ENCODE data around the gene COPS7B. TPM values are rescaled to one million over a fixed set of nuclear protein-coding genes. Genes with fewer than 3 reads are reported as not detected.
A peak's percentile ranks its signal among the peaks of the same experiment; 100 is the strongest.

COPS7B gene
- total RNA-seq, 1 donor from 2014 or later = 35.7 TPM

GRCh38 chr2:231765496-231765929, 20.7 kb upstream of the COPS7B start:
- H3K4me3 Mint-ChIP-seq (ENCODE audit: unreplicated experiment) = no peak overlapping the region
- no peaks in the 10 kb centered on the region for H3K9me3 Mint-ChIP-seq (ENCODE audit: unreplicated experiment)
- DNase-seq (ENCODE audit: extremely low spot score, unreplicated experiment) = no peak
- no peaks in the 10 kb centered on the region for H3K36me3 Mint-ChIP-seq (ENCODE audit: unreplicated experiment)
- no peak for TF ChIP-seq CTCF (IDR thresholded peaks at IDR 0.05)
- H3K4me1 Mint-ChIP-seq (ENCODE audit: unreplicated experiment) = peaks cover 20% of the 10 kb centered on the region
- H3K27me3 Mint-ChIP-seq (ENCODE audit: unreplicated experiment) = no peaks in the 10 kb centered on the region
- peak overlapping the region; percentile 31 for H3K27ac Mint-ChIP-seq (ENCODE audit: unreplicated experiment)

GRCh38 chr2:231769170-231770136, 16.8 kb upstream of the COPS7B start:
- Mint-ChIP-seq H3K9me3 (ENCODE audit: unreplicated experiment) (no peaks in the 10 kb centered on the region), H3K27ac (ENCODE audit: unreplicated experiment) (no peak overlapping the region)

GRCh38 chr2:231780123-231780908, 5.9 kb upstream of the COPS7B start:
- Mint-ChIP-seq H3K27me3 (ENCODE audit: unreplicated experiment) (no peaks in the 10 kb centered on the region), H3K4me3 (ENCODE audit: unreplicated experiment) (peak overlapping the region; percentile 99), H3K4me1 (ENCODE audit: unreplicated experiment) (peaks cover 36% of the 10 kb centered on the region), H3K36me3 (ENCODE audit: unreplicated experiment) (peaks cover 4% of the 10 kb centered on the region), H3K27ac (ENCODE audit: unreplicated experiment) (peak overlapping the region; percentile 92), H3K9me3 (ENCODE audit: unreplicated experiment) (no peaks in the 10 kb centered on the region)
- DNase-seq (ENCODE audit: extremely low spot score, unreplicated experiment) = no peak
- no peak for TF ChIP-seq CTCF (IDR thresholded peaks at IDR 0.05)

More at GRCh38 chr2:231769170-231770136, 16.8 kb upstream of the COPS7B start:
- H3K4me3 Mint-ChIP-seq (ENCODE audit: unreplicated experiment) = no peak overlapping the region
- DNase-seq (ENCODE audit: extremely low spot score, unreplicated experiment) = no peak
- H3K27me3 Mint-ChIP-seq (ENCODE audit: unreplicated experiment) = no peaks in the 10 kb centered on the region
- no peak for TF ChIP-seq CTCF (IDR thresholded peaks at IDR 0.05)
- H3K4me1 Mint-ChIP-seq (ENCODE audit: unreplicated experiment) = peaks cover 14% of the 10 kb centered on the region
- H3K36me3 Mint-ChIP-seq (ENCODE audit: unreplicated experiment) = no peaks in the 10 kb centered on the region

- Mint-ChIP-seq H3K36me3 (ENCODE audit: unreplicated experiment) (peaks cover 4% of the 10 kb centered on the region), H3K27me3 (ENCODE audit: unreplicated experiment) (no peaks in the 10 kb centered on the region)
These were observed 5.1 kb upstream of the COPS7B start, which contains the start of gene PDE6D for GRCh38 chr2:231780909-231781797. Gene PDE6D (minus strand): TSS chr2:231781282. CDS start chr2:231781114, 168 bp downstream.

More at GRCh38 chr2:231780909-231781797, 5.1 kb upstream of the COPS7B start, which contains the start of gene PDE6D:
- peak within 1 kb of the TSS; percentile 92 for H3K27ac Mint-ChIP-seq (ENCODE audit: unreplicated experiment)
- no peak for TF ChIP-seq CTCF (IDR thresholded peaks at IDR 0.05)
- peak within 1 kb of the TSS; percentile 99 for H3K4me3 Mint-ChIP-seq (ENCODE audit: unreplicated experiment)
- H3K9me3 Mint-ChIP-seq (ENCODE audit: unreplicated experiment) = no peaks in the 10 kb centered on the region
- peak; percentile 99 for DNase-seq (ENCODE audit: extremely low spot score, unreplicated experiment)
- peaks cover 43% of the 10 kb centered on the region for H3K4me1 Mint-ChIP-seq (ENCODE audit: unreplicated experiment)
